Kidney epithelial cell (primary cell): ENCODE measurements around the gene FAF1. TPM values are rescaled to one million over a fixed set of nuclear protein-coding genes. Genes with fewer than 3 reads are reported as not detected.

Source experiments
- DNase-seq: peaks from one replicate; pipeline ENCODE4 v3.0.0-alpha.2; 2010; ENCODE audit warnings: low read depth
- H3K27me3 ChIP-seq: 2 replicates; pipeline ENCODE4 v1.6.0; 2011; ENCODE audit warnings: low read length; ENCODE audit not compliant: control insufficient read depth, insufficient read depth
- H3K36me3 ChIP-seq: 2 replicates; pipeline ENCODE4 v1.5.1; 2011; ENCODE audit warnings: low read length; ENCODE audit not compliant: control insufficient read depth, insufficient read depth
- H3K4me3 ChIP-seq: 2 replicates; pipeline ENCODE4 v1.5.1; 2011; ENCODE audit warnings: low read depth, mild to moderate bottlenecking, control low read depth, low read length
- CTCF ChIP-seq: IDR thresholded peaks from 2 replicates; pipeline ENCODE4 v1.5.1; 2011; ENCODE audit warnings: mild to moderate bottlenecking, moderate library complexity, low read length, control low read depth, inconsistent platforms; ENCODE audit not compliant: insufficient read depth, poor library complexity, severe bottlenecking
- total RNA-seq: library from RNA; depleted of rRNA; stranded (reverse); fragments of >200 nt; gene quantifications from 2 replicates; pipeline ENCODE4 v1.2.3, GENCODE V29; 2015

FAF1 gene
- total RNA-seq, 1 donor from 2014 or later, result 57.8 TPM

GRCh38 chr1:50704126-50704525 lies 255.9 kb downstream of the FAF1 start:
- Histone ChIP-seq H3K36me3 (no peaks in the 10 kb centered on the region), H3K27me3 (no peaks in the 10 kb centered on the region), H3K4me3 (no peak overlapping the region)
- DNase-seq, result no peak
- TF ChIP-seq CTCF, result peak; percentile 80

GRCh38 chr1:50703240-50703639 lies 256.8 kb downstream of the FAF1 start:
- H3K27me3 ChIP-seq, result no peaks in the 10 kb centered on the region
- DNase-seq, result no peak

GRCh38 chr1:50702395-50702794 lies 257.7 kb downstream of the FAF1 start:
- H3K4me3 ChIP-seq, result no peak overlapping the region
- no peak for DNase-seq

More at GRCh38 chr1:50703240-50703639, 256.8 kb downstream of the FAF1 start:
- TF ChIP-seq CTCF, result no peak
- no peak overlapping the region for H3K4me3 ChIP-seq
- no peaks in the 10 kb centered on the region for H3K36me3 ChIP-seq

GRCh38 chr1:50701706-50702317 lies 258.3 kb downstream of the FAF1 start:
- no peak for DNase-seq
- Histone ChIP-seq H3K36me3 (no peaks in the 10 kb centered on the region), H3K27me3 (no peaks in the 10 kb centered on the region), H3K4me3 (no peak overlapping the region)
- TF ChIP-seq CTCF, result no peak

More at GRCh38 chr1:50702395-50702794, 257.7 kb downstream of the FAF1 start:
- no peaks in the 10 kb centered on the region for H3K27me3 ChIP-seq
- H3K36me3 ChIP-seq, result no peaks in the 10 kb centered on the region
- no peak for TF ChIP-seq CTCF

- Histone ChIP-seq H3K4me3 (no peak overlapping the region), H3K27me3 (no peaks in the 10 kb centered on the region), H3K36me3 (no peaks in the 10 kb centered on the region)
- no peak for TF ChIP-seq CTCF
- no peak for DNase-seq
Measured at GRCh38 chr1:50700621-50701020, 259.4 kb downstream of the FAF1 start.

GRCh38 chr1:50700214-50700613 lies 259.9 kb downstream of the FAF1 start:
- DNase-seq, result no peak
- Histone ChIP-seq H3K4me3 (no peak overlapping the region), H3K27me3 (no peaks in the 10 kb centered on the region), H3K36me3 (no peaks in the 10 kb centered on the region)
- TF ChIP-seq CTCF, result no peak
